Neural cell (in vitro differentiated cells): ENCODE measurements around the gene MRPS24. TPM values are rescaled to one million over a fixed set of nuclear protein-coding genes. Genes with fewer than 3 reads are reported as not detected.

Experiments used
- H2AFZ ChIP-seq: fragments of 200-600, 300-800 bp; sonication (generic), shearing (Covaris generic); 2 replicates; pipeline ENCODE4 v1.6.0; 2014; ENCODE audit warnings: low read depth, mild to moderate bottlenecking, antibody characterized with exemption, low read length, moderate library complexity
- H3F3A ChIP-seq: fragments of 200-600 bp; shearing (Covaris generic); 2 replicates; pipeline ENCODE4 v1.6.1; 2016; ENCODE audit warnings: mild to moderate bottlenecking, moderate library complexity, mixed read lengths, antibody characterized with exemption, low read length; ENCODE audit not compliant: insufficient read depth, poor library complexity, severe bottlenecking
- H3K27ac ChIP-seq: fragments of 200-600, 300-800 bp; sonication (generic), shearing (Covaris generic); 2 replicates; pipeline ENCODE4 v1.5.1; 2014; ENCODE audit warnings: mild to moderate bottlenecking, low read length, moderate library complexity
- H3K27me3 ChIP-seq: fragments of 300-800, 200-600 bp; sonication (generic), shearing (Covaris generic); 2 replicates; pipeline ENCODE4 v1.6.0; 2014; ENCODE audit warnings: mild to moderate bottlenecking, low read depth, low read length, moderate library complexity; ENCODE audit not compliant: insufficient read depth
- H3K36me3 ChIP-seq: fragments of 300-800, 200-600 bp; sonication (generic), shearing (Covaris generic); 2 replicates; pipeline ENCODE4 v1.5.1; 2014; ENCODE audit warnings: mild to moderate bottlenecking, antibody characterized with exemption, low read length, moderate library complexity; ENCODE audit not compliant: insufficient read depth
- H3K4me2 ChIP-seq: fragments of 300-800, 200-600 bp; sonication (generic), shearing (Covaris generic); 2 replicates; pipeline ENCODE4 v1.6.0; 2014; ENCODE audit warnings: mild to moderate bottlenecking, low read length
- H3K4me3 ChIP-seq: fragments of 300-800, 200-600 bp; sonication (generic), shearing (Covaris generic); 2 replicates; pipeline ENCODE4 v1.5.1; 2014; ENCODE audit warnings: mild to moderate bottlenecking, low read length, moderate library complexity
- H3K79me2 ChIP-seq: fragments of 200-600 bp; shearing (Covaris generic); replicated peaks from 2 replicates; pipeline ENCODE4 v1.6.0; 2014; ENCODE audit warnings: mild to moderate bottlenecking, low read length, moderate library complexity; ENCODE audit not compliant: insufficient read depth
- H3K9ac ChIP-seq: fragments of 300-800, 200-600 bp; sonication (generic), shearing (Covaris generic); 2 replicates; pipeline ENCODE4 v1.6.1; 2016; ENCODE audit warnings: mild to moderate bottlenecking, low read length, mixed read lengths
- H3K9me2 ChIP-seq: fragments of 200-600 bp; shearing (Covaris generic); 2 replicates; pipeline ENCODE4 v1.6.1; 2016; ENCODE audit warnings: mild to moderate bottlenecking, low read length, mixed read lengths; ENCODE audit not compliant: insufficient read depth
- H3K9me3 ChIP-seq: fragments of 200-600, 300-800 bp; sonication (generic), shearing (Covaris generic); 2 replicates; pipeline ENCODE4 v1.6.1; 2016; ENCODE audit warnings: mild to moderate bottlenecking, mixed run types, low read length, moderate library complexity, mixed read lengths
- H4K20me1 ChIP-seq: fragments of 200-600 bp; shearing (Covaris generic); 2 replicates; pipeline ENCODE4 v1.6.1; 2016; ENCODE audit warnings: mild to moderate bottlenecking, mixed run types; ENCODE audit not compliant: insufficient read depth
- CTCF ChIP-seq: fragments of 450-650 bp; IDR thresholded peaks from 2 replicates; pipeline ENCODE4 v1.5.1; 2014; ENCODE audit warnings: antibody characterized with exemption, mild to moderate bottlenecking, moderate library complexity; ENCODE audit not compliant: poor library complexity, severe bottlenecking
- EP300 ChIP-seq: fragments of 450-650 bp; conservative IDR thresholded peaks from 2 replicates; pipeline ENCODE4 v1.6.1; 2014; ENCODE audit warnings: antibody characterized with exemption, mild to moderate bottlenecking, moderate library complexity; ENCODE audit not compliant: poor library complexity, severe bottlenecking
- EZH2 ChIP-seq: fragments of 200-600, 300-800 bp; shearing (Covaris generic), sonication (generic); IDR thresholded peaks from 2 replicates; pipeline ENCODE4 v1.6.1; 2014; ENCODE audit warnings: antibody characterized with exemption, low read length, borderline replicate concordance, mild to moderate bottlenecking; ENCODE audit not compliant: insufficient read depth, poor library complexity, severe bottlenecking
- MXI1 ChIP-seq: fragments of 450-650 bp; conservative IDR thresholded peaks from 2 replicates; pipeline ENCODE4 v1.6.1; 2014; ENCODE audit warnings: antibody characterized with exemption, mild to moderate bottlenecking; ENCODE audit not compliant: poor library complexity, severe bottlenecking
- POLR2AphosphoS5 ChIP-seq: IDR thresholded peaks from 2 replicates; pipeline ENCODE4 v1.6.1; 2012
- RAD21 ChIP-seq: fragments of 450-650 bp; conservative IDR thresholded peaks from 2 replicates; pipeline ENCODE4 v1.6.1; 2014; ENCODE audit warnings: antibody characterized with exemption, mild to moderate bottlenecking, moderate library complexity
- REST ChIP-seq: IDR thresholded peaks from 2 replicates; pipeline ENCODE4 v1.6.1; 2012; ENCODE audit warnings: borderline replicate concordance
- SMC3 ChIP-seq: fragments of 450-650 bp; conservative IDR thresholded peaks from 2 replicates; pipeline ENCODE4 v1.6.1; 2014; ENCODE audit warnings: antibody characterized with exemption, mild to moderate bottlenecking, moderate library complexity; ENCODE audit not compliant: poor library complexity
- TAF1 ChIP-seq: IDR thresholded peaks from 2 replicates; pipeline ENCODE4 v1.6.1; 2012; ENCODE audit warnings: low read depth
- polyA plus RNA-seq: library from polyadenylated mRNA; depleted of rRNA; stranded (reverse); fragments of >200 nt; gene quantifications from 2 replicates; pipeline ENCODE4 v1.2.3, GENCODE V29; 2014

MRPS24 gene
- polyA plus RNA-seq, 1 donor from 2014 or later = 132 TPM

GRCh38 chr7:43844662-43845061 lies 24.7 kb downstream of the MRPS24 start:
- Histone ChIP-seq H2AFZ (no peak overlapping the region), H3K27ac (no peak overlapping the region), H3K9me2 (no peaks in the 10 kb centered on the region), H3F3A (no peaks in the 10 kb centered on the region), H3K79me2 (no peaks in the 10 kb centered on the region), H3K9me3 (no peaks in the 10 kb centered on the region), H3K9ac (no peak overlapping the region), H3K27me3 (no peaks in the 10 kb centered on the region), H3K4me3 (no peak overlapping the region), H3K36me3 (no peaks in the 10 kb centered on the region), H4K20me1 (no peaks in the 10 kb centered on the region), H3K4me2 (no peak overlapping the region)
- no peak for TF ChIP-seq REST
- TF ChIP-seq EP300 = no peak
- TF ChIP-seq CTCF = no peak
- TF ChIP-seq EZH2 = no peak
- TF ChIP-seq RAD21 = no peak
- no peak for TF ChIP-seq POLR2AphosphoS5
- no peak for TF ChIP-seq MXI1
- TF ChIP-seq SMC3 = no peak
- no peak for TF ChIP-seq TAF1

- no peak for TF ChIP-seq TAF1
- TF ChIP-seq REST = no peak
- TF ChIP-seq RAD21 = no peak
- no peak for TF ChIP-seq SMC3
- no peak for TF ChIP-seq CTCF
- TF ChIP-seq POLR2AphosphoS5 = no peak
- TF ChIP-seq EP300 = no peak
- no peak for TF ChIP-seq EZH2
- no peak for TF ChIP-seq MXI1
- no peaks in the 10 kb centered on the region for H3F3A ChIP-seq
Measured at GRCh38 chr7:43844257-43844656, 25.1 kb downstream of the MRPS24 start.

More at GRCh38 chr7:43844257-43844656, 25.1 kb downstream of the MRPS24 start:
- Histone ChIP-seq H3K9me2 (no peaks in the 10 kb centered on the region), H3K4me2 (no peak overlapping the region), H3K27ac (no peak overlapping the region), H3K79me2 (no peaks in the 10 kb centered on the region), H3K9ac (no peak overlapping the region), H2AFZ (no peak overlapping the region), H3K27me3 (no peaks in the 10 kb centered on the region), H3K4me3 (no peak overlapping the region), H3K9me3 (no peaks in the 10 kb centered on the region), H4K20me1 (no peaks in the 10 kb centered on the region), H3K36me3 (no peaks in the 10 kb centered on the region)
